K562 (cell line): ENCODE measurements around the gene TTC23L. TPM values are rescaled to one million over a fixed set of nuclear protein-coding genes. Genes with fewer than 3 reads are reported as not detected.

ENCODE experiments used
- ILK ChIP-seq: fragments of 450-650 bp; IDR thresholded peaks from 2 replicates; pipeline ENCODE4 v1.6.1; 2016; ENCODE audit warnings: missing genetic modification characterization, low read depth, mild to moderate bottlenecking, missing compliant biosample characterization, moderate library complexity, borderline replicate concordance
- KLF1 ChIP-seq: fragments of 450-650 bp; IDR thresholded peaks from 2 replicates; pipeline ENCODE4 v1.6.1; 2016; ENCODE audit warnings: missing genetic modification characterization, missing compliant biosample characterization
- MED1 ChIP-seq: sonication (generic); formaldehyde crosslinking; IDR thresholded peaks from 2 replicates; pipeline ENCODE4 v1.8.1; 2023; ENCODE audit warnings: missing genetic modification reagents, borderline replicate concordance
- TEAD1 ChIP-seq, 2 experiments: fragments of 450-650 bp in 1 of 2; sonication (generic) in 1 of 2; formaldehyde crosslinking; IDR thresholded peaks; 2 replicates each; pipeline versions ENCODE4 v1.4.0 to v1.8.0; 2020 to 2022; ENCODE audit warnings: mild to moderate bottlenecking in 2 of 2, missing genetic modification reagents in 1 of 2
- TSC22D4 ChIP-seq: fragments of 450-650 bp; IDR thresholded peaks from 2 replicates; pipeline ENCODE4 v1.6.1; 2016; ENCODE audit warnings: missing genetic modification characterization, missing biosample characterization, control low read depth
- U2AF1 ChIP-seq: fragments of 200-400 bp; formaldehyde crosslinking; optimal IDR thresholded peaks from 2 replicates; pipeline ENCODE3; 2017; ENCODE audit warnings: mild to moderate bottlenecking, low read depth, low read length, moderate library complexity
- polyA plus RNA-seq, 8 experiments: library from polyadenylated mRNA; depleted of rRNA in 4 of 8; stranded (reverse) in 5 of 8; unstranded in 3 of 8; fragments of >200 nt; fragmentation: Nextera tagmentation in 2 of 8; fragmentation: Illumina TruSeq in 1 of 8; extraction: Ambion mirVana in 2 of 8; extraction: Trizol in 1 of 8; gene quantifications; 2 replicates each; pipeline versions ENCODE4 v1.2.1 to v1.2.3, GENCODE V29; 2011 to 2014; ENCODE audit warnings: inconsistent platforms in 1 of 8, missing spikeins in 1 of 8
- total RNA-seq, 7 experiments: library from RNA; depleted of rRNA in 6 of 7; stranded (reverse); fragments of >200 nt in 6 of 7; fragmentation: Illumina TruSeq in 2 of 7; extraction: Trizol in 2 of 7; gene quantifications; 2 replicates each; pipeline versions ENCODE4 v1.2.1 to v1.2.3, GENCODE V29; 2011 to 2021; ENCODE audit warnings: low replicate concordance in 1 of 7
- TF ChIP-seq, protein P1 (sequence below), 2 experiments: IDR thresholded peaks in 1 of 2; conservative IDR thresholded peaks in 1 of 2; 2 replicates each; pipeline ENCODE4 v1.6.1; 2016; ENCODE audit warnings: low read depth in 2 of 2, mild to moderate bottlenecking in 1 of 2, missing compliant biosample characterization in 1 of 2, missing genetic modification characterization in 1 of 2, moderate library complexity in 1 of 2
- TF ChIP-seq, protein P2 (sequence below): fragments of 250-450 bp; sonication (Bioruptor Pico); IDR thresholded peaks from 2 replicates; pipeline ENCODE4 v1.4.0; 2020; ENCODE audit warnings: mild to moderate bottlenecking

TTC23L gene
- total and polyA plus RNA-seq, 9 of the 15 experiments (the other 6 are each of a cell fraction or from before 2014, with no cell fraction given): 0.03 to 0.32 (median 0.14) TPM; not detected in 2

DNA sequence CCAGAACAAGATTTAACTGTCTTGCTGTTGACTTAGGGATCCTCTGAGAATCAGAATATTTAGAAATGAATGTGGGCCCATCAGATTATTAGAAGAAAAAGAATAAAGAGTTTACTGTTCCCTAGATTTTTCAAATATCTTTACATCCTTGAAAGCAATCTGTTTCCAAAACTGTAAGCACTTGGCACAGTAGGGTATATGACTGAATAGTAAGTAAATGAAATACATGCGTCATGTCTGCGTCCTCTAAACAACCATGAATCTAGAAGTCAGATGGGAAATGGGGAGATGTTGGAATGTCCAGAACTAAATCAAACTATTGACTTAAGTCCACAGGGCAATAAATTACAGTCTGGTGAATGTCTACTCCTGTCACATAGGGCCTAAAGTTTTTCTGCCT, 26.1 kb downstream of the TTC23L start (continued):
- no peak for TF ChIP-seq TEAD1 (CRISPR knock-in tag; IDR thresholded peaks at IDR 0.05)
- TF ChIP-seq, protein P1, sequence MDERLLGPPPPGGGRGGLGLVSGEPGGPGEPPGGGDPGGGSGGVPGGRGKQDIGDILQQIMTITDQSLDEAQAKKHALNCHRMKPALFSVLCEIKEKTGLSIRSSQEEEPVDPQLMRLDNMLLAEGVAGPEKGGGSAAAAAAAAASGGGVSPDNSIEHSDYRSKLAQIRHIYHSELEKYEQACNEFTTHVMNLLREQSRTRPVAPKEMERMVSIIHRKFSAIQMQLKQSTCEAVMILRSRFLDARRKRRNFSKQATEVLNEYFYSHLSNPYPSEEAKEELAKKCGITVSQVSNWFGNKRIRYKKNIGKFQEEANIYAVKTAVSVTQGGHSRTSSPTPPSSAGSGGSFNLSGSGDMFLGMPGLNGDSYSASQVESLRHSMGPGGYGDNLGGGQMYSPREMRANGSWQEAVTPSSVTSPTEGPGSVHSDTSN (CRISPR knock-in tag; IDR thresholded peaks at IDR 0.05; ENCODE audit: low read depth): no peak
- TF ChIP-seq, protein P1 (tag; conservative IDR thresholded peaks at IDR 0.05; ENCODE audit: low read depth): 0 out of 2 replicates have a peak, but pooled peaks have one; percentile 7
- TF ChIP-seq, protein P2, sequence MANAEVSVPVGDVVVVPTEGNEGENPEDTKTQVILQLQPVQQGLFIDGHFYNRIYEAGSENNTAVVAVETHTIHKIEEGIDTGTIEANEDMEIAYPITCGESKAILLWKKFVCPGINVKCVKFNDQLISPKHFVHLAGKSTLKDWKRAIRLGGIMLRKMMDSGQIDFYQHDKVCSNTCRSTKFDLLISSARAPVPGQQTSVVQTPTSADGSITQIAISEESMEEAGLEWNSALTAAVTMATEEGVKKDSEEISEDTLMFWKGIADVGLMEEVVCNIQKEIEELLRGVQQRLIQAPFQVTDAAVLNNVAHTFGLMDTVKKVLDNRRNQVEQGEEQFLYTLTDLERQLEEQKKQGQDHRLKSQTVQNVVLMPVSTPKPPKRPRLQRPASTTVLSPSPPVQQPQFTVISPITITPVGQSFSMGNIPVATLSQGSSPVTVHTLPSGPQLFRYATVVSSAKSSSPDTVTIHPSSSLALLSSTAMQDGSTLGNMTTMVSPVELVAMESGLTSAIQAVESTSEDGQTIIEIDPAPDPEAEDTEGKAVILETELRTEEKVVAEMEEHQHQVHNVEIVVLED: no peak
- no peak for TF ChIP-seq U2AF1
- no peak for TF ChIP-seq MED1 (CRISPR knock-in tag)
- no peak for TF ChIP-seq TSC22D4 (tag)
- TF ChIP-seq KLF1 (tag): no peak
- no peak for TF ChIP-seq ILK (tag)
- TF ChIP-seq, all 486 proteins: peak for 2
